GM21619 (cell line): ENCODE data around the gene GLRX3.

Experiments used
- ATAC-seq: cut with Tn5 transposase; IDR thresholded peaks from one replicate; pipeline ENCODE4 v1.9.1; 2021; ENCODE audit not compliant: unreplicated experiment

Gene GLRX3

DNA sequence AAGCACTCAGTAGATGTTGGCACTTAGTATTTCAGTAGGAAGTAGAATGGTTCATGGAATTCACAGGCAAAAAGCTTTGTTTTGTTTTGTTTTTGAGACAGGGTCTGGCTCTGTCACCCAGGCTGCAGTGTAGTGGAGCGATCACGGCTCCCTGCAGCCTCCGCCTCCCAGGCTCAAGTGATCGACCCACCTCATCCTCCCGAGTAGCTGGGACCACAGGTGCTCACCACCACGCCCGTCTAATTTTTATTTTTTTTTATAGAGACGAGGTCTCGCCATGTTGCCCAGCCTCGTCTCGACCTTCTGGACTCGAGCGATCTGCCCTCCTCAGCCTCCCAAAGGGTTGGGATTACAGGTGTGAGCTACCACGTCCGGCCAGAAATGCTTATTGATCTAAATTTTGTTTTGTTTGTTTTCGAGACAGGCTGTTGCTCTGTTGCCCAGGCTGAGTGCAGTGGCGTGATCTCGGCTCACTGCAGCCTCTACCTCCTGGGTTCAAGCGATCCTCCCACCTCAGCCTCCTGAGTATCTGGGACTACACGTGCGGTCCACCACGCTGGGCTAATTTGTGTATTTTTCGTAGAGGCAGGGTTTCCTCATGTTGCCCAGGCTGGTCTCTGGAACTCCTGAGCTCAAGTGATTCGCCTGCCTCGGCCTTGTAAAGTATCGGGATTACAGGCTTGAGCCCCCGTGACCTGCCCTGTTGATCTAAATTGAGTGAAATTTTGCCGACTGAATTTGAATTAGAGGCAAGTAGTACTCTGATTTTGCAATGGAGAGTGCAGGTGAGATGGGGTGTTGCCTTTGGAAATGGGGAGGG, 1.7 kb downstream of the GLRX3 start:
- no peak for ATAC-seq

DNA sequence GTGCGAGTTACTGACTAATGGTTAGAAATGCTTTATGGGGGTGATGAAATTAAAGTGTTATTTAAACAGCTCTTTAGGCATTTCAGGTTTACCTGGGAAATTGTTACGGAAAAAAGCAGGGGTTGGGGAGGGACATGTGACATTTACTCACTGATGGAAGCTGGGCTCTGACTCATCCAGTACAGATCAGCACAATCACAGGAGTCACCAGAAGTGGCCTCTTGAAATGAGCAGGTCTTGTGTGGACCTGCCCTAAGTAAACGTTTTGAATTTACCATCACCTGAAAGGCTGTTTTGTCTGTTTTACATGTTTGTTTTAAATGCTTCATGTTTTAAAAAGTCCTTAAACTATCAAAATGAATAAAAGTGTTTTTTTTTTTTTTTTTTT, 2.3 kb downstream of the GLRX3 start:
- ATAC-seq, result no peak

DNA sequence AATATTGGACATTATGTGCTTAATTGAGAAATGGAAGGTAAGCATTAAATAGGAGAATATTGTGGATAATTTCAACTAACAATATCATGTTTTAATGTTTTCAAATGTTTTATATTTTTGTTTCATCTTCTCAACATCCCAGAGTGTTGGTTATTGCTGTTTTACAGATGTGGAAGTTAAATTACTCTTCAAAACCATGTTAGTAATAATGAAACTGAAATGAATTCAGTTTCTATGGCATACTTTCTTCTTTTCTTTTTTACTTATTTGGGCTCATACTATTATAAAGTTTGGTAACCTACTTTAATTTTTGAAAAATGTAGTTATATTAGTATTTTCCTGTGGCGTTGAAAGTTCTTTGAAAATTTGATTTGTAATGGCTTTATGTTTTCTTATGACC, 4.2 kb downstream of the GLRX3 start:
- ATAC-seq, result no peak

DNA sequence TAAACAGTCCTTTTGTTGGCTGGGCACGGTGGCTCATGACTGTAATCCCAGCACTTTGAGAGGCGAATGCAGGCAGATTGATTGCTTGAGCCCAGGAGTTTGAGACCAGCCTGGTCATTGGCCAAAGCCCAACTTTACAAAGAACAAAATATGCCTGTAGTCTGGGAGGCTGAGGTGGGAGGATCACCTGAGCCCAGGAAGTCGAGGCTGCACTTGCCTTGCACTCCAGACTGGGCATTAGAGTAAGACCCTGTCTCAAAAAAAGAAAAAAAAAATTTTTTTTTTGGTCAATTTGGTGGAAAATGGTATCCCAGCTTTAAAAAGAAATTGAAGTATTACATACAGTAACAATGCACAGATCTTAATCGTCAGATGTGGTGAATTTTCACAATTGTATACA, 4.8 kb downstream of the GLRX3 start:
- ATAC-seq, result no peak

DNA sequence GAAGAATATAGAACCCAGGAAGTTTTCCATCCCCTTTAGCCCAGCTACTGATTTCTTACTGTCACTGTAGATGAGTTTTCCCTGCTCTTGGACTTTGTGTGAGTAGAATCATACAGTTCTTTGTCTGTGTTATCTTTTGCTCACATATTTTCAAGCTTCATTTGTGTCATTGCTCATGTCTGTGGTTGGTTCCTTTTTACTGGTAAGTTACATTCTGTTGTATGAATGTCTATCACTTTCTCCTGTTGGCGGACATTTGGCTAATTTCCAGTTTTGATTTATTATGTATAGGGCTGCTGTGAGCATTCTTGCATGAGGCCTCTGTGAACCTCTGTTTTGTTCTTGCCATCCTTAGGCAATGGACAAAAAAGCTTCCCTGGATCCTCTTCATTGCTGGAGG, 5.3 kb downstream of the GLRX3 start:
- ATAC-seq, result peak; percentile 22

DNA sequence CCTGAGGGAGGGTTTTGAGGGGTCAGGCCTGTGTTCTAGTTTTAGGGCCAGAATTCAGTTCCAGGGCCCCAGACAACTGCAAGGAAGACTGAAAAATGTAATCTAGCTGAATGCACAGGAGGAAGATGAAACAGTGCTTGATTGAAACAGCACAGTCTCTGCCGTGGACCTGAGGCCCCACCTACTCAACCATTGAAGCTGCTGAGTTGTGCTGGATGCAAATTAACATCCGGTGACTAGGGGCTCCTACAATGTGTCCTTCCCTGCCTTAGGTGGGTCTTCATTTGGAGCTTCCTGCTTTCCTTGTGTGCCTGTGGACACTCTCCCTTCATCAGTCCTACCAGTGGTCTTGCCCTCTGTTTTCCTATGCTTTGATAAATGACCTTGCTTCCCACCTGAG, 5.7 kb downstream of the GLRX3 start:
- peak; percentile 88 for ATAC-seq

DNA sequence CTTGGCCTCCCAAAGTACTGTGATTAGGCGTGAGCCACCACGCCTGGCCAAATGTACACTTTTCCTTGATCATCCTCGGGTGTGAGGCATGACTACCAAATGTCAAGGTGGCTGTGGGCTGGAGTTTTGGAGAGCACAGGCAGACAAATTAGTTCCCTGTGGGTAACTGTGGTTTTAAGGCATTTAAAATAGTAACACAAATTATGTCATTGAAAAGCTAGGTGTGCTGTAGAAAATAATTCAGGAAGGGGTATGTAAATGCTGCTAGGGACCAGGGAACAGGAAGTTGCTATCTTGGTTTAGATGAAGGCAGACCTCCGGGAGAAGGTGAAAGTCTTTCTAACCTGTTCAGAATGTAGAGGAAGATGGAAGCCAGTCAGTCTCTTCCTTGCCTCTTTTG, 9.9 kb downstream of the GLRX3 start:
- ATAC-seq, result no peak

DNA sequence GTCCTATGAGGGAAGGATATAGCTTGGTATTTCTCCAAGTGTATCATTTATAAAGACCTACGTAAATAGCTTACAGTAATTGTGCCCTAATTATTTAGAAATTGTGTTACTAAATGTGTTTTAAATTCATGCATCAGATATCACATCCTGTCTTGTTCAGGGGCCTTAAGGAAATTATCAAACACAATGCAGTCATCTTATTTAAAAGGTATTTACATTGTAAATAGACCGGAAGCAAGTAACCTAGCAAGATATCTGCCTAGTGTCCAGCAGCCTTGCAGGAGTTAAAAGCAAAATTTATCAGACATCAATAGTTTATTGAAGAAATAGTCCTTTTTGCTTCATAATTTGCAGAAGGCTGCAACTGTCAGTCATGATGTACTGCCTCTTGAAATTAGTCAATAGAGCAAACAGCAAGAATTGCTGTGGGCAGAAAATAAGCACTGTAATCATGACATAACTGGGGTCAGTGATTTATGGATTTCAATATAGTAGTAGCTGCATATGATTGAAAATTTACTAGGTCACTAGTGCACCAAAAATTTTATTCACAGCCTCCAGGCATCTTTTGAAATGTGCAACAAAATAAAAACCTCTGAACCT, 23.1 kb downstream of the GLRX3 start:
- no peak for ATAC-seq

DNA sequence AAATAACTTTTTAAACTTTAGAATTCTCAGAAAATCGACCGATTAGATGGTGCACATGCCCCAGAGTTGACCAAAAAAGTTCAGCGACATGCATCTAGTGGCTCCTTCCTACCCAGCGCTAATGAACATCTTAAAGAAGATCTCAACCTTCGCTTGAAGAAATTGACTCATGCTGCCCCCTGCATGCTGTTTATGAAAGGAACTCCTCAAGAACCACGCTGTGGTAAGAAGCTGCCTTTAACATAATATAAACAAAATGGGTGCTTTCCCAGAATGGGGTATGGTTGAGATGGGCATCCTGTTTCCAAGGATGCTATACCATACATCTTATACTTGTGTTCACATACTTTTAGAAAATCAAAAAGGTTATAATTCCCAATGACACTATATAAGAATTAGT, 24.6 kb downstream of the GLRX3 start:
- ATAC-seq, result no peak

DNA sequence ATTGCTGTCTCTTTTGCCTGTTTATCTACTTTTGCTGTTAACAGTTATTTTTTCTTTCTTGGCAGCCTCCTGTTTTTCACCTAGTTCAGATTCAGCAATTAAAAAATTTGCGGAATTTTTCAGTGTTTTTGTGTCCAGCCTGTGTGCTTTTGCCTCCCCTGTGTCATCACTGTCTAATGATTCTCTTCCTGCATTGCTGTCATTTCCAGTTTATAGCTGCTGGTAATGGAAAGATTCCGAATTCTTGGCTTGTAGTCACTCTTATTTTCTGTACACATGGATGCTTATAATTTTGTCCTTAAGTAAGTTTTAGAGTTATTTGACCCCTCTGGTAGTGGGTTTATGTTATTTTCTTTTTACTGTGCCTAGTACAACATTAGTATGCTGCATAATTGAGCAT, 25.1 kb downstream of the GLRX3 start:
- no peak for ATAC-seq

DNA sequence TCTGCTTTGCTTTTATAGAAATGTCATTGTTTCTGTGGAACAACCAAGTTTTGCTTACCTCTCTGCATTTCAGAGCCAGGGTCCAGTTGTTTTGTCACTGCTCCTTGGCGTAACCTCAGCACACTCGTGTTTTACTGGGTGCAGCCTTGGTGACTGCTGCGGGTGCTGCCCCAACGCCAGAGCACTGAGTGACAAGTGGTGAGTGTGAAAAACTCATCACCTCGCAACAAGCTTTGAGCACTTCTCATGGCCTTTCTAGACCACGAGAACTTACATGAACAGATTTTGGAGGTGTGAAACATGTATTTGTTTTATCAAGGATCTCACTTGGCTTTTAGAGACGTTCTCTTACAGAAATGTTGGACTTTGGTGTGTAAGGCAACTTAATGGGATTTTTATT, 31.0 kb downstream of the GLRX3 start:
- no peak for ATAC-seq

DNA sequence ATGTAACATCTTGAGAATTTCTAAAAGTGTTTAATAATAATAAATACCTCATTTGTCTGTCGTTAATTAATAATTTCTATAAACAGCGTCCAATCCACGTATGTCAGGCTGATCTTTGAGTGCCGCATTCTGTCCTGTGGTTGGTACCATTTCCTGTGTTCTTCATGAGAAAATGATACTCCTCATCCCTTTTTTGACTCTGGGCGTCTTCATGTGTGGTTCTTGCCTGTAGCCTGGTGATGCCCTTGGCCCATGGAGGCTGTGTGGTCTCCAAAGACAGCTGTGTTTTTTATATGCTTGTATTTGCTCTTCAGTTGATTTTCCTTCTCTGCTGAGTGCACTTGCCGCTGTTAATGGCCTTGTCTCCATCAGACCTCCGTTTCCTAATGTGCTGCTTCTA, 31.5 kb downstream of the GLRX3 start:
- no peak for ATAC-seq

DNA sequence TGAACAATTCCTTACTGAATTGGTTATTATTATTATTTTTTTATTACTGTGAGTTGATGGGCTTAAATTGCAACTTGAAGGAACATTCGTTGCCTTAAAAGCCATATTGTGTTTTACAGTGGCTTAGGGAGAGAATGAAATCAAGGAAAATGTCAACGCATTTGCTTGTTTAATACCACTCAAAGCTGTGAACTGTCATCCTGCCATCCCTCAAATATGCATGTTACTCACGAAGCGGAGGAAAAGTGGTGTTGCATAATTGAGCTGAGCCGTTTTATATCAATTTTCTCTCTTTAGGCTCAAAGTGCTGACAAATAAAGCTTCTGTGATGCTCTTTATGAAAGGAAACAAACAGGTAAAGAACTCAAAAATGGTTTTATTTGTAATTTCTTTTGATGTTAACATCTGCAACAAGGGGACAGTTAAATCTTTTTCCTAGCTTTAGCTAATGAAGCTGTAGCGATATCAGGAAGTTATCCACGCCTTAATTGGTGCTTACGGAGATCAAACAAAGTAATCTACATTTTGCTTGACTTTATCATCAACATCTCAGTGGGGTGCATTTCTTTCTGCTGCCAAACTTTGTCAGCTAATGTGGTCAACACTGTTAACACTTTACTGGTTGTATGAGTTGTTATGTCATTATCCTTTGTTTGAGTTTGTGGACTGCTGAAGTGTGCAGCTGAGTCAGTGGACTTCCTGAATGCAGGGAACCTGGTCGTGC, 33.1 kb downstream of the GLRX3 start:
- ATAC-seq, result no peak

DNA sequence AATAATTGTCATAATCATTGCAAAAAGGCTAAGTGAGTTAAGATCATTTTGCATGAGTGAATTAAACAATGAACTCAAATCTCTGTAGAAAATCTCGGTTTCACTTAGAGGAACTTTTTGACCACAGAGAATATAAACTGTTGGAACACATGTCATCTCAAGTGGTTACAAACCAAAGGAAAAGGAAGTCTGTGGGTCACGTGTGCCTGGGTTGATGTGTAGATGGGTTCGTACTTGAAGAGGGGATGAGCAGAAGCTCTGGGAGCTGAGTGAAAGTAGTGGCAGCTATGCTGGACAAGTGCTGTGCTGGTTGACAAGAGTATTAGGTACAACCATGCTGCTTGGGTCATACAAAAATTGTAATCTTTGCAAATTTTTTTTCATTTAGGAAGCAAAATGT, 35.0 kb downstream of the GLRX3 start:
- no peak for ATAC-seq

DNA sequence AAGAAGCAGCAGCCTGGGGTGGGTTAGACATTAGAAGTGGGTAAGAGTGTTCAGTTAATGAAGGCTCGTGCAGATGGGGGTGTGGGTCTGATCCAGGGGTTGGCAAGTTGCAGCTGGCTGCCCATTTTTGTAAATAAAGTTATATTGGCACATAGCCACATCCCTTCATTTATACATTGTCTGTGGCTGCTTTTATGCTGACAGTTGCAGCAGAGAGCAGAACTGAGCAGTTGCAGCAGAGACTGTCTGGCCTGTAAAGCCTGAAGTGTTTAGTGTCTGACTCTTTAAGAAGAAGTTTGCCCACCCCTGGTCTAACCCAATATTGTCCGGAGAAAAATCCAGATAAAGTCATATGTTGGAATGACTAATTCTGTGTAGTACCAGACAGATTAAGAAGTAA, 38.1 kb downstream of the GLRX3 start:
- ATAC-seq, result no peak

DNA sequence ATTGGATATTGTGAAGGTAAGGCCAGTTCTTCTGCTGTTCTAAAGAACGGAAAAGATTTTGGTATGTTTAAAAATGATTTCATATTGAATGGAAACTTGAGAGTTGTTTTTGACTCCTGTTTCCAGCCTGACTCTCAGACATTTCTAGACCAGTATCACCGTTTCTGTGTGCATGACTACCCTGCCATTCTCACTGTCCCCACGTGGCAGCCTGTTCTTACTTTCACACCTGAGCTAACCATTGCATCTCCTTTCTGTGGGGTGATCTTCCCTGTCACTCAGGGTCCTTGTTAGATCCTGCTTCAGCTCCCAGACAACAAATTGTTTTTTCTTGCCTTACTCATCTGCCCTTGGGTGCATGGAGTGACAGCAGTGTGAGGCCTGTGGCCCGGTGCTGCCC, 38.9 kb downstream of the GLRX3 start:
- no peak for ATAC-seq

DNA sequence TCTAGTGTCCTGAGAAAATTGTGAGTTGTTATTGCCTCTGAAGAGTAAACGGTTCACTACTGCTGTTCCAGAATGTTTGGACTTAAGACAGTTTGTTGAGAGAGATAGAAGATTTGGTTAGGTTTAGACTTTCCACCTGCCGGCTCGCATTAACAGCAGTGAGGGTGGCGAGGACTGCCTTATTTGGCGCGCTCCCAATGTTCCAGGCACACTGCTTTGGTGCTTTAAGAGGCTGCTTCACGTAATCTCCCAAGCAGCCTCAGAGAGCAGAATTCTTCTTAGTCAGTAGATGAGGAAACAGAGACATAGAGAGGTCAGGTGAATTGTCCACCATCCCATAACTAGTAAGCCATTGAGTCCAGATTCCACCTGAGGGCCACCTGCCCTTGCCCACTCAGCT, 41.1 kb downstream of the GLRX3 start:
- no peak for ATAC-seq

DNA sequence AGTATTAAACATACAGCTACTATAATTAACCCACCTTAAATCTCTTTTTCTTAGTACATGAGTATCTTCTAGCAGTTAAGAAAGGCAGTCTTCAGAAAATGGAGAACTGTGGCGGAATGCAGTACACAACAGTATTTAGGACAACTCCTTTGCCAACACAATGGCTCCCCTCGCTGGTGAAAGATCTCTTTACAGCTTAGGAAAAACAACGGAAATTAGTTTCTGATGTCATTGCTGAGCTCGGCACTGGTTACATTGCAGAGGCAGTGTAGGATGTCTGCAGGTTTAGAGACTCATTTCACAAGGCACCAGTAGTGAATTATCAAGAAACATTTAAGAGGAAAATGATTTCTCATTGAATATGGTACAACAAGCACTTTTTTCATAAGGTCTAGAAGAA, 43.4 kb downstream of the GLRX3 start:
- ATAC-seq, result no peak

DNA sequence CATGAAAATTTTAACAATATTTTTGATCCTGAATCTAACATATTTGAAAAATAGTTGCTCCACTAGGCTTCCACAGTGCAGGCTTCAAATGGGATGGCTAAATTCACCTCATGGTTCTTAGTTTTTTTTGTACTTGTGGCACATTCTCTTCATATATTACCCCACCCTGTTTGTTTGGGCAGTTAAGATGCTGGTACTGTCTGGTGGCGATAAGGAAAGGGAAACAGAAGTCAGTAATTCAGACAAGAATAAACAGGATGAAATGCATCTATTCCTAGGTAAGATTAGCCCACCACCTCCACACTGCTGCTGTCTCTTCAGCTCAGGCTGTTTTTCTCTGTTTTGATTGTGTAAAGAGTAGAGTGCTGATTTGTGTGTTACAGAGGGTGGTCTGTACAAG, 44.2 kb downstream of the GLRX3 start:
- no peak for ATAC-seq

DNA sequence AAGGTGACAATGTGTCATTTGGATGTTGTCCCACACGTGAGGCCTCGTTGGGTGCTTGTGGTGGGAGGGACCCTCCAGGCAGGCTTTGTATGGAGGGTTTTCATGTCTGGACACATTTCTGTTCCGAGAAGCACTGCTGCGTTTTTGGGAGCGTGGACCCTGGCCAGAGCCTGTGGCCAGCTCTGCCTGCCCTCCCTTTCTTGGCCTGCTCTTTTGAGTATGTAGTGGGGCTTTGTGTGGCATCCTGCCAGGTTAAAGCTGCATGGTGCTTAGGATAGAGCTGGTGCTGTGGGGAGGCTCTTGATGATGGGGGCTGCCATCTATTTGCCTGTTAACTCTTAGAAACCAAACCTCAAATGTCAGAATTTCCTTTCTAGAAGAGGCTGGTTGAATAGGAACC, 45.7 kb downstream of the GLRX3 start:
- no peak for ATAC-seq

DNA sequence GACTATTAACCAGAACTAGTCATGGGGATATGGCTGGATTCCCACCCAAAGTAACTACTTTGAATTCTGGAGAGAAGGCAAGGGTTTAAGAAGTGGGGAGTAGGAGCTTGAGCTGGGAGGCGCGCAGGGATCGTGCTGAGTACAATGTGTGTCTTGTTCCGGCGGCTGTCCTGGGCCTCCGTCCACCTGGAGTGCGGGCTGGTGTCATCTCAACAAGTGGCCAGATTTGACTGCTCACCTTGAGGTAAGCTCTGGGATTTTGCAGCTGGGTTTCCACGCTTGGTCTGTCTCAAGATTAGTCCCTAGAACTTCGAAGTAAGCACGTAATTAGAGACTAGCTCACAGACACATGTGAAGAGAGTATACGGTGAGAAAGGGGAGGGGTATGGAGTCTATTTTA, 49.4 kb downstream of the GLRX3 start:
- no peak for ATAC-seq
